ENCODE data around the gene NR1I3. TPM values are rescaled to one million over a fixed set of nuclear protein-coding genes. Genes with fewer than 3 reads are reported as not detected.

NR1I3 gene
- total and polyA plus RNA-seq, 2 of the 13 experiments (the other 11 are each of a cell fraction or from before 2014, with no cell fraction given) = 0.62 to 0.95 TPM

DNA sequence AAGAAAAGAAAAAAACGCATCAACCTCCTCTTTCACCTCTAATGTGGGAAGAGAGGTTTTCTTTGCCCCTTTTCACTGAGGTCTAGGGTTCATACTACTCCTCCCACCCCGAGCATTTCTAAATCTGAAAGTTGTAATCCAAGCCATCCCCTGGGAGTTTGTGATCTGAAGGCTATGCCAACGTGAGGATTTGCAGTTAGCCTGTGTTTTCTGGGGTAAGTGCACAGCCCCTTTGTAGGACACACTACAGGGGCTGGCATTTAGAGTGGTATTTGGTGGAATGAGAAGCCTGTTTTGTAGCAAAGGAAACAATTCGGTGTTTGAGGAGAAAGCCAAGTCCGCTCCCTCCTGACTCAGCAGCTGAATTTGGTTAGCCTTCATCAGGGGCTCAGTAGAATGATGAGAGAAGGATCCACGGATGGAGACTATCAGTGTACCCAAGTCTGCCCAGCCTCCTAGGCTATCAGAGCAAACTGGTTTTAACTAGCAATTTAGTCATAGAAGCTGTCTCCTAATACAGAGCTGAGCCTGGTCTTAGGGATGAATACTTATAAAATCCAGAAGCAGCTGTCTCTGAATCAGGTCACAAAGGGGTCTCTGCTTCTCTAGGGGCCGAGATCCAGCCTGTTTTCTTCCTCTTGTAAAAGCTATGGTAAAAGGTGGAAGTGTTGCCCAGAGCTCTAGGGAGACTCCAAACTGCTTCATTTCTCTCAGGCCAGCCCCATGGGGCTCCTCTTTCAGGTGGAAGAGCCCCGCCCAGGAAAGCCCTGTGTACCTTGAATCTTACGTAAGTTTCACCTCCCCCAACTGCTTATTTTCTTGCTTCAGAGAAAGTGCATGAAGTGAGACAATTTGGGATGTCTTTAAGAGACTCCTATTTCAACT is 22.6 kb upstream of the NR1I3 start:
- Histone ChIP-seq H3K4me1 (ENCODE audit: insufficient read depth, low read length) (peaks cover 43% of the 10 kb centered on the region), H3K9ac (ENCODE audit: insufficient read depth, low read depth, low read length) (no peak overlapping the region), H2AFZ (ENCODE audit: low read length) (no peak overlapping the region), H3K4me2 (ENCODE audit: low read depth, low read length) (peak overlapping the region; percentile 59), H3K9me3 (ENCODE audit: low read length) (peaks cover 11% of the 10 kb centered on the region), H4K20me1 (ENCODE audit: insufficient read depth, low read length) (no peaks in the 10 kb centered on the region), H3K27ac (ENCODE audit: extremely low read length, insufficient read depth, low read length) (no peak overlapping the region), H3K4me3 (replicated peaks in 1 of 3; ENCODE audit: insufficient read depth in 1 of 3, low read depth in 2 of 3, low read length in 3 of 3) (peak overlapping the region in 1 of 3 experiments; percentile 27; a peak in 1 of 6 replicates), H3K79me2 (ENCODE audit: insufficient read depth, low read length) (no peaks in the 10 kb centered on the region), H3K36me3 (replicated peaks in 1 of 2; ENCODE audit: control insufficient read depth in 1 of 2, insufficient read depth in 2 of 2, low read length in 2 of 2) (no peaks in the 10 kb centered on the region), H3K27me3 (ENCODE audit: control insufficient read depth in 1 of 2, insufficient read depth in 2 of 2, low read length in 2 of 2) (peaks cover 0 to 16% of the 10 kb centered on the region in 2 experiments; a peak in 3 of 5 replicates)
- WGBS (ENCODE audit: low lambda C conversion rate) = 13% methylated on average over 8 of the region's 9 CpGs
- DNase-seq (ENCODE audit: low spot score) (no peak), FAIRE-seq (no peak), ATAC-seq (peak; percentile 59)
- POLR2A ChIA-PET = interaction anchor here (1.3 kb wide), 1 partner anchor 31 kb away, joined by 3 read pairs; no protein-coding TSS in a partner anchor
- no TSS peak for BruUV-seq (replicated peaks)
- intact Hi-C loops (cut with micrococcal nuclease; ENCODE audit: unreplicated experiment) = no loop called here
- CTCF ChIA-PET (ENCODE audit: low intra/inter-chr PET ratio, low total read pairs) = no interaction called here
- in situ Hi-C loops (cut with HindIII; ENCODE audit: extremely low pct_ligation_motif_present, low pct_unique_long_range_greater_than_20kb) = no loop called here
- TF ChIP-seq MAFK (conservative IDR thresholded peaks at IDR 0.05 in 1 of 2, IDR thresholded peaks at IDR 0.05 in 1 of 2; ENCODE audit: low read length in 2 of 2) = no peak
- no peak for TF ChIP-seq HNRNPUL1 (IDR thresholded peaks at IDR 0.05; ENCODE audit: low read depth, low read length)
- no peak for TF ChIP-seq TMF1 (CRISPR knock-in tag; IDR thresholded peaks at IDR 0.05; ENCODE audit: low read depth)
- no peak for TF ChIP-seq ZNF879 (CRISPR knock-in tag; IDR thresholded peaks at IDR 0.05)
- no peak for TF ChIP-seq KDM4B (CRISPR knock-in tag; IDR thresholded peaks at IDR 0.05)
- no peak for TF ChIP-seq KDM2A (CRISPR knock-in tag; IDR thresholded peaks at IDR 0.05; ENCODE audit: borderline replicate concordance, low read depth)
- no peak for TF ChIP-seq PHF5A (CRISPR knock-in tag; IDR thresholded peaks at IDR 0.05; ENCODE audit: low read depth, unreplicated experiment)
- TF ChIP-seq NR2F2 (IDR thresholded peaks at IDR 0.05; ENCODE audit: borderline replicate concordance, low read depth) = no peak
- TF ChIP-seq SCMH1 (CRISPR knock-in tag; IDR thresholded peaks at IDR 0.05; ENCODE audit: borderline replicate concordance) = no peak
- no peak for TF ChIP-seq ETV6 (CRISPR knock-in tag; conservative IDR thresholded peaks at IDR 0.05)
- TF ChIP-seq, protein P1, sequence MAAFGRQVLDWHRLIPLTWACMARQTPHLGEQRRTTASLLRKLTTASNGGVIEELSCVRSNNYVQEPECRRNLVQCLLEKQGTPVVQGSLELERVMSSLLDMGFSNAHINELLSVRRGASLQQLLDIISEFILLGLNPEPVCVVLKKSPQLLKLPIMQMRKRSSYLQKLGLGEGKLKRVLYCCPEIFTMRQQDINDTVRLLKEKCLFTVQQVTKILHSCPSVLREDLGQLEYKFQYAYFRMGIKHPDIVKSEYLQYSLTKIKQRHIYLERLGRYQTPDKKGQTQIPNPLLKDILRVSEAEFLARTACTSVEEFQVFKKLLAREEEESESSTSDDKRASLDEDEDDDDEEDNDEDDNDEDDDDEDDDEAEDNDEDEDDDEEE (CRISPR knock-in tag; IDR thresholded peaks at IDR 0.05) = no peak
- TF ChIP-seq KAT8 (CRISPR knock-in tag; IDR thresholded peaks at IDR 0.05) = no peak
- TF ChIP-seq HNF4G (IDR thresholded peaks at IDR 0.05; ENCODE audit: borderline replicate concordance, low read depth, low read length) = peak; percentile 11; the same call in 1 of the 2 replicates
- TF ChIP-seq HNF4G (CRISPR knock-in tag; IDR thresholded peaks at IDR 0.05; ENCODE audit: borderline replicate concordance, low read depth) = no peak
- no peak for TF ChIP-seq BRD4 (CRISPR knock-in tag; IDR thresholded peaks at IDR 0.05)
- TF ChIP-seq, protein P2, sequence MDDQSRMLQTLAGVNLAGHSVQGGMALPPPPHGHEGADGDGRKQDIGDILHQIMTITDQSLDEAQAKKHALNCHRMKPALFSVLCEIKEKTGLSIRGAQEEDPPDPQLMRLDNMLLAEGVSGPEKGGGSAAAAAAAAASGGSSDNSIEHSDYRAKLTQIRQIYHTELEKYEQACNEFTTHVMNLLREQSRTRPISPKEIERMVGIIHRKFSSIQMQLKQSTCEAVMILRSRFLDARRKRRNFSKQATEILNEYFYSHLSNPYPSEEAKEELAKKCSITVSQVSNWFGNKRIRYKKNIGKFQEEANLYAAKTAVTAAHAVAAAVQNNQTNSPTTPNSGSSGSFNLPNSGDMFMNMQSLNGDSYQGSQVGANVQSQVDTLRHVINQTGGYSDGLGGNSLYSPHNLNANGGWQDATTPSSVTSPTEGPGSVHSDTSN (CRISPR knock-in tag; IDR thresholded peaks at IDR 0.05; ENCODE audit: borderline replicate concordance) = no peak
- TF ChIP-seq ZNF816 (CRISPR knock-in tag; IDR thresholded peaks at IDR 0.05; ENCODE audit: borderline replicate concordance) = no peak
- TF ChIP-seq, protein P3, sequence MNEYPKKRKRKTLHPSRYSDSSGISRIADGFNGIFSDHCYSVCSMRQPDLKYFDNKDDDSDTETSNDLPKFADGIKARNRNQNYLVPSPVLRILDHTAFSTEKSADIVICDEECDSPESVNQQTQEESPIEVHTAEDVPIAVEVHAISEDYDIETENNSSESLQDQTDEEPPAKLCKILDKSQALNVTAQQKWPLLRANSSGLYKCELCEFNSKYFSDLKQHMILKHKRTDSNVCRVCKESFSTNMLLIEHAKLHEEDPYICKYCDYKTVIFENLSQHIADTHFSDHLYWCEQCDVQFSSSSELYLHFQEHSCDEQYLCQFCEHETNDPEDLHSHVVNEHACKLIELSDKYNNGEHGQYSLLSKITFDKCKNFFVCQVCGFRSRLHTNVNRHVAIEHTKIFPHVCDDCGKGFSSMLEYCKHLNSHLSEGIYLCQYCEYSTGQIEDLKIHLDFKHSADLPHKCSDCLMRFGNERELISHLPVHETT (CRISPR knock-in tag; conservative IDR thresholded peaks at IDR 0.05) = no peak
- no peak for TF ChIP-seq ZZZ3 (CRISPR knock-in tag; IDR thresholded peaks at IDR 0.05; ENCODE audit: borderline replicate concordance)
- TF ChIP-seq POLR2AphosphoS5 (IDR thresholded peaks at IDR 0.05; ENCODE audit: low read depth, low read length) = no peak
- no peak for TF ChIP-seq FOXP1 (IDR thresholded peaks at IDR 0.05)
- no peak for TF ChIP-seq FOXP1 (CRISPR knock-in tag; IDR thresholded peaks at IDR 0.05)
